SK-N-SH (cell line): ENCODE measurements around the gene MEF2C. TPM values are rescaled to one million over a fixed set of nuclear protein-coding genes. Genes with fewer than 3 reads are reported as not detected.
A peak's percentile ranks its signal among the peaks of the same experiment; 100 is the strongest.

Source experiments
- CTCF ChIA-PET: fragments of 300-600, 350-600 bp; formaldehyde crosslinking; extraction: SDS; loops from one replicate; lab custom pipeline; 2021; lab: Yijun Ruan, JAX
- POLR2A ChIA-PET: fragments of 350-600 bp; sonication (Branson Sonifier 250); formaldehyde crosslinking; extraction: SDS; loops from one replicate; lab custom pipeline; 2020; ENCODE audit warnings: antibody characterized with exemption, inconsistent platforms; lab: Yijun Ruan, JAX
- DNase-seq: peaks from one replicate; pipeline ENCODE4 v3.0.0; 2012
- H2AFZ ChIP-seq: fragments of 200-600 bp; sonication (generic); 2 replicates; pipeline ENCODE4 v1.8.1; 2016; ENCODE audit warnings: antibody characterized with exemption, mild to moderate bottlenecking, low read depth
- H3F3A ChIP-seq: fragments of 200-600 bp; sonication (generic); replicated peaks from 2 replicates; pipeline ENCODE3; 2016; ENCODE audit warnings: antibody characterized with exemption, mild to moderate bottlenecking; ENCODE audit not compliant: insufficient read depth
- H3K27ac ChIP-seq, 2 experiments: fragments of 200-500 bp in 1 of 2; fragments of 200-600 bp in 1 of 2; sonication (Bioruptor generic) in 1 of 2; sonication (generic), shearing (Covaris generic) in 1 of 2; 2 replicates each; pipeline versions ENCODE4 v1.5.1 to v1.6.1; 2014 to 2016; ENCODE audit warnings: low read depth in 2 of 2, inconsistent platforms in 1 of 2, low read length in 1 of 2, mild to moderate bottlenecking in 1 of 2, mixed read lengths in 1 of 2
- H3K27me3 ChIP-seq: fragments of 200-600 bp; sonication (generic), shearing (Covaris generic); 2 replicates; pipeline ENCODE4 v1.6.1; 2016; ENCODE audit warnings: mixed run types; ENCODE audit not compliant: insufficient read depth
- H3K36me3 ChIP-seq, 2 experiments: fragments of 200-500 bp in 1 of 2; fragments of 200-600 bp in 1 of 2; sonication (Bioruptor generic) in 1 of 2; sonication (generic) in 1 of 2; replicated peaks in 1 of 2; 2 replicates each; pipeline versions ENCODE3 to v1.5.1; 2014 to 2016; ENCODE audit warnings: low read length in 1 of 2, mild to moderate bottlenecking in 1 of 2; ENCODE audit not compliant: insufficient read depth in 2 of 2, control insufficient read depth in 1 of 2
- H3K4me1 ChIP-seq, 2 experiments: fragments of 200-500 bp in 1 of 2; fragments of 200-600 bp in 1 of 2; sonication (Bioruptor generic) in 1 of 2; sonication (generic), shearing (Covaris generic) in 1 of 2; 2 replicates each; pipeline versions ENCODE4 v1.5.1 to v1.6.1; 2014 to 2016; ENCODE audit warnings: low read depth in 1 of 2, low read length in 1 of 2, mixed run types in 1 of 2; ENCODE audit not compliant: insufficient read depth in 2 of 2, control insufficient read depth in 1 of 2
- H3K4me2 ChIP-seq: fragments of 200-600 bp; sonication (generic), shearing (Covaris generic); 2 replicates; pipeline ENCODE4 v1.6.1; 2017; ENCODE audit warnings: mixed run types
- H3K4me3 ChIP-seq, 2 experiments: fragments of 200-500 bp in 1 of 2; fragments of 200-600 bp in 1 of 2; sonication (Bioruptor generic) in 1 of 2; sonication (generic), shearing (Covaris generic) in 1 of 2; 2 replicates each; pipeline versions ENCODE4 v1.5.1 to v1.8.1; 2014 to 2016; ENCODE audit warnings: low read depth in 2 of 2, inconsistent platforms in 1 of 2, low read length in 1 of 2, mild to moderate bottlenecking in 1 of 2, mixed read lengths in 1 of 2, moderate library complexity in 1 of 2
- H3K79me2 ChIP-seq: fragments of 200-600 bp; sonication (generic); 2 replicates; pipeline ENCODE4 v1.8.1; 2017; ENCODE audit warnings: mild to moderate bottlenecking; ENCODE audit not compliant: insufficient read depth
- H3K9ac ChIP-seq: fragments of 200-600 bp; sonication (generic); 2 replicates; pipeline ENCODE4 v1.6.1; 2017; ENCODE audit warnings: mixed run types
- H3K9me2 ChIP-seq: fragments of 200-600 bp; sonication (generic); 2 replicates; pipeline ENCODE4 v1.6.1; 2017; ENCODE audit warnings: mixed run types
- H3K9me3 ChIP-seq: fragments of 200-600 bp; sonication (generic); 2 replicates; pipeline ENCODE4 v1.6.1; 2017; ENCODE audit warnings: mixed run types, mild to moderate bottlenecking, moderate library complexity
- H4K20me1 ChIP-seq: fragments of 200-600 bp; sonication (generic); 2 replicates; pipeline ENCODE4 v1.6.1; 2017; ENCODE audit warnings: mild to moderate bottlenecking, mixed run types; ENCODE audit not compliant: insufficient read depth
- CHD2 ChIP-seq: fragments of 150-350 bp; IDR thresholded peaks from 2 replicates; pipeline ENCODE4 v1.6.1; 2018; ENCODE audit warnings: low read length; ENCODE audit not compliant: partially characterized antibody
- FOXJ3 ChIP-seq: sonication (generic); formaldehyde crosslinking; IDR thresholded peaks from 2 replicates; pipeline ENCODE4 v1.5.1; 2020; ENCODE audit warnings: mild to moderate bottlenecking, missing genetic modification reagents
- FOXM1 ChIP-seq: IDR thresholded peaks from 2 replicates; pipeline ENCODE4 v1.4.0; 2012; ENCODE audit warnings: low read depth, mild to moderate bottlenecking
- GATA2 ChIP-seq: sonication (generic); formaldehyde crosslinking; IDR thresholded peaks from 2 replicates; pipeline ENCODE4 v1.5.0; 2020; ENCODE audit warnings: mild to moderate bottlenecking, missing genetic modification reagents
- NRF1 ChIP-seq: IDR thresholded peaks from 2 replicates; pipeline ENCODE4 v1.6.1; 2012; ENCODE audit warnings: low read depth, mild to moderate bottlenecking, low read length
- PBX3 ChIP-seq: IDR thresholded peaks from 2 replicates; pipeline ENCODE4; 2012
- RAD21 ChIP-seq: IDR thresholded peaks from 2 replicates; pipeline ENCODE4 v1.6.1; 2012; ENCODE audit warnings: mild to moderate bottlenecking, low read length
- RCOR1 ChIP-seq: fragments of 150-350 bp; IDR thresholded peaks from 2 replicates; pipeline ENCODE4 v1.6.1; 2017; ENCODE audit warnings: antibody characterized with exemption, low read length
- RFX5 ChIP-seq: IDR thresholded peaks from 2 replicates; pipeline ENCODE4 v1.6.1; 2012; ENCODE audit warnings: mild to moderate bottlenecking, improper control_type of control experiment, low read length
- SIN3A ChIP-seq: IDR thresholded peaks from 2 replicates; pipeline ENCODE4 v1.6.1; 2012; ENCODE audit warnings: low read depth, mild to moderate bottlenecking, low read length, moderate library complexity, borderline replicate concordance
- SMC3 ChIP-seq: IDR thresholded peaks from 2 replicates; pipeline ENCODE4 v1.6.1; 2012; ENCODE audit warnings: low read depth, low read length, improper control_type of control experiment
- TAF1 ChIP-seq: IDR thresholded peaks from 2 replicates; pipeline ENCODE4 v1.6.1; 2012; ENCODE audit warnings: low read depth, mild to moderate bottlenecking, low read length, moderate library complexity, borderline replicate concordance
- TEAD4 ChIP-seq: IDR thresholded peaks from 2 replicates; pipeline ENCODE4 v1.4.0; 2012; ENCODE audit warnings: mild to moderate bottlenecking, borderline replicate concordance; ENCODE audit not compliant: insufficient read depth
- YY1 ChIP-seq: IDR thresholded peaks from 2 replicates; pipeline ENCODE4 v1.4.0; 2012; ENCODE audit warnings: low read depth, mild to moderate bottlenecking
- WGBS: methylation state at CpG from one replicate; pipeline ENCODE4 v1.1.6; 2017; ENCODE audit warnings: low lambda C conversion rate; 5-methylcytosine and 5-hydroxymethylcytosine counted together
- polyA plus RNA-seq, 3 experiments: library from polyadenylated mRNA; depleted of rRNA; stranded (reverse); fragments of >200 nt; gene quantifications; 2 replicates each; pipeline ENCODE4 v1.2.3, GENCODE V29; 2012

MEF2C gene
- polyA plus RNA-seq, 1 of the 3 experiments (the other 2 are of a cell fraction), result 1.2 TPM

- Histone ChIP-seq H3K9ac (no peak overlapping the region), H2AFZ (peak overlapping the region; percentile 27; the same call in 1 of the 2 replicates), H3K27ac (no peak overlapping the region), H4K20me1 (no peaks in the 10 kb centered on the region), H3K4me2 (no peak overlapping the region), H3K79me2 (no peaks in the 10 kb centered on the region), H3F3A (peaks cover 7% of the 10 kb centered on the region), H3K4me3 (no peak overlapping the region), H3K4me1 (peaks cover 5 to 11% of the 10 kb centered on the region in 2 experiments), H3K36me3 (no peaks in the 10 kb centered on the region), H3K9me2 (no peaks in the 10 kb centered on the region), H3K27me3 (no peaks in the 10 kb centered on the region), H3K9me3 (no peaks in the 10 kb centered on the region)
- no peak for DNase-seq
- TF ChIP-seq RCOR1 (no peak), TAF1 (no peak), FOXJ3 (CRISPR knock-in tag) (no peak), SMC3 (no peak), RAD21 (no peak), CHD2 (no peak), NRF1 (no peak)
- POLR2A ChIA-PET, result interaction anchor here (0.5 kb wide), 1 partner anchor 9 kb away, joined by 3 read pairs; no protein-coding TSS in a partner anchor
- CTCF ChIA-PET, result interaction anchor here (0.5 kb wide), 1 partner anchor 1558 kb away, joined by 3 read pairs; no protein-coding TSS in a partner anchor
Observed at GRCh38 chr5:88830567-88830966, 52.4 kb downstream of the MEF2C start.

GRCh38 chr5:88829775-88830174, 53.2 kb downstream of the MEF2C start:
- Histone ChIP-seq H3F3A (peaks cover 7% of the 10 kb centered on the region), H3K4me1 (peaks cover 5 to 14% of the 10 kb centered on the region in 2 experiments), H3K36me3 (no peaks in the 10 kb centered on the region), H3K27me3 (no peaks in the 10 kb centered on the region), H3K4me2 (no peak overlapping the region), H3K9me2 (no peaks in the 10 kb centered on the region), H3K4me3 (no peak overlapping the region), H3K27ac (no peak overlapping the region), H2AFZ (no peak overlapping the region), H3K9ac (no peak overlapping the region), H3K9me3 (no peaks in the 10 kb centered on the region), H3K79me2 (no peaks in the 10 kb centered on the region), H4K20me1 (no peaks in the 10 kb centered on the region)
- DNase-seq, result no peak
- TF ChIP-seq SIN3A (no peak), GATA2 (CRISPR knock-in tag) (no peak), RFX5 (no peak), YY1 (no peak), TEAD4 (no peak), PBX3 (no peak), FOXM1 (no peak), TAF1 (no peak)
- ChIA-PET CTCF (interaction anchor here (0.7 kb wide), 1 partner anchor 20 kb away, joined by 3 read pairs; no protein-coding TSS in a partner anchor), POLR2A (no interaction called here)
- WGBS, result 96% methylated on average over 3 of the region's 3 CpGs
